KOPT-K1 (cell line): ENCODE measurements around the gene GAS7.

Experiments used
- H3K27ac ChIP-seq: fragments of 200-600 bp; sonication (generic); 2 replicates; pipeline ENCODE4 v1.5.1; 2016; ENCODE audit warnings: antibody characterized with exemption, mild to moderate bottlenecking, low read depth, low read length; ENCODE audit not compliant: poor library complexity, severe bottlenecking
- H3K36me3 ChIP-seq: fragments of 200-600 bp; sonication (generic); 2 replicates; pipeline ENCODE4 v1.5.1; 2017; ENCODE audit warnings: antibody characterized with exemption, mild to moderate bottlenecking, low read length, moderate library complexity; ENCODE audit not compliant: insufficient read depth
- H3K9me3 ChIP-seq: fragments of 200-600 bp; sonication (generic); 2 replicates; pipeline ENCODE4 v1.5.1; 2017; ENCODE audit warnings: antibody characterized with exemption, low read length, mild to moderate bottlenecking; ENCODE audit not compliant: insufficient read depth, poor library complexity, severe bottlenecking

GAS7 gene

DNA sequence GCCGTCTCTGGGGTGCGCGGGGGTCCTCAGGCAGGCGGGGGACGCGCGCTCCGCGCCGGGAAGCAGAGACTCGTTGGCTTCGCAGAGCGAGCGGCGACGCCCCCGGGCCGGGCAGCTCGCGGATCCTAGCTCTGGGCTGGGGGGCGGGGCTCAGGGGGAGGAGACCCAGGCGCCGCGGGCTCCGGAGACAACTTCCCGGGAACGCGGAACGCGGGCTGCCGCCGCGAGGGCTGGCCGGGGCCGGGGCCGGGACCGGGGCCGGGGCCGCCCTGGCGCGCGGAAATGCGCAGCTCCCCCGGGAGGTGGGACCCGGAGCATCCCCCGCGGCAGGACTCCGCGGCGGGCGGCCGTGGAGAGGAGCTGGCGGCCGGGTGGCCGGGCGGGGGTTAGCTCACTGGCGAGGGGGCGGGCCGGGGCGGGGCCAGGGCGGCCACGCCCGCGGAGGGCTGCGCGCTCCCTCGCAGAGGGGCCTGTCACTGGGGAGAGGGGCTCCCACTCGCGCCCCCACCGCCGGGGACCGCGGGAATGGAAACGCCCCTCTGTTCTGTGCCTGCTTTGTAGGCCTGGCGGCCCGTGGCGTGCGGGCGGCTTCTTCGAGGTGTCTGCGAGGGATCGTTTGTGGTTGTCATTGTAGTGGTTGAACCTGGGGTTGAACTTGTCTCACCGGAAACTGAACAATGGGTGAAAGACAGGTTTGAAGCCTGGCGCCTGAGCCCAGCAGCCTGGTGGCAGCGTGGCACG, at the start of gene GAS7:
Gene GAS7 (minus strand): TSS at position 98 of the 741 bp plus-strand sequence.
- H3K36me3 ChIP-seq = peaks cover 18% of the 10 kb centered on the region
- H3K9me3 ChIP-seq = peaks cover 16% of the 10 kb centered on the region
- H3K27ac ChIP-seq = peak within 1 kb of the TSS; percentile 83

DNA sequence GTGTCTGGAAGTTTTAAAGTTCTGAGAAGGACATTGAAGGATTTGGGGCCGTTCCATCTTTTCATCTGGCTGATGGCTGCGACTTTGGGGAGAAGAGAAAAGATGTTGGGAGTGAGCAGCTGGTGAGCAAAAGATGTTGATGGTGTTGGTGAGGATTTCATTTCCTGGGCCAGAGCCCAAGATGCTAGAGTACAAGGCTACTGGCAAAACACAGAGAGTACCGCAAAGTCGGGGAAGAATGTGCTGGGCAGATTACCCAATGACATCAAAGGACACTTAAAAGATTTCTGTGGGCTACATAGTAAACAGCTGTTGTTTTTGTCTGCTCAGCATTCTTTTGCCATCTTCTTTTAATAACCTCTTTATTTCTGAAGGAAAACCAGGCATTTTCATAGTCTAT, 49.4 kb upstream of the GAS7 start:
- H3K27ac ChIP-seq = no peak overlapping the region
- no peaks in the 10 kb centered on the region for H3K9me3 ChIP-seq
- H3K36me3 ChIP-seq = no peaks in the 10 kb centered on the region

DNA sequence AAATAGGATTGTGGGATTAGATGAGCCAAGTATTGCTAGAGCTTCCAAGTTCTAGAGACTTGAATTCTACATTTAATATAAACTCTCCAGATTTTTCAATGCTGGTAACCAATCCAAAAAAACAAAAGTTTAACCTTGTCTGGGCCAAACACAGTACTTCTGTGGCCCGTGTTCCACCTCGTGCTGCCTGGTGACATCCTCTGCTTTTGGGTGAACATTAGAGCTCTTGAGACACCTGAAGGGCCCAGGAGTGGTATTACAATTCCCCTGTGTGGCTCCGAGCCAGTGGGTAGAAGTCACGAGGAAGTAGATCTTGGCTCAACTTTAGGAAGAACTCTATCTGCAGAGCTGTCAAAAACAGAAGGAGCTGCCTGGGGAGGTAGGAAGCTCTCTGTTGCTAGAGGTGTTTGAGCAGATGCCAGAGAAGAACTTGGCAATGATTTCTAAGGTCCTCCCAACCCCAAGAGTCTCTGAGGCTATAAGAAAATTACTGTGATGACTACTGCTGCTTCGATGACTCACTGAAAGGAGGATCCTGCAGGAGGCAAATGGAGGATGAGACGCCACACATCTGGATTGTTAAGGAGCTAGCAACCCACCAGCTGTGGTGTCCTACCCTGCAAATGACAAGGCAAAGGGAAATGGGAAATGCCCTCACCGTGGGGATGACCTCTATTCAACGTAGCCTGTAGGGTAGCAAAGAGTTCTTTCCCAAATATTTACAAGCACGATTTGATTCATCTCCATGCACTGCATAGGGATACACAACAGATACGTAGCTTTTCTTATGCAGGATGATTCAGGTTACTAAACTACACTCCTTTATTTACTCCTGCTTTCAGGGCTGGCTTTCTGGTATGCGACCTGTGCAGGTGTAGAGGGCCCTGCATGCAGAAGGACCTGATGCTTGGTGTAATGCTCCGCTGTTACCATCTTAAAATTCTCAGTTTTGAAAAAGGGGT, 45.8 kb upstream of the GAS7 start:
- H3K27ac ChIP-seq = no peak overlapping the region
- H3K36me3 ChIP-seq = no peaks in the 10 kb centered on the region
- H3K9me3 ChIP-seq = no peaks in the 10 kb centered on the region

DNA sequence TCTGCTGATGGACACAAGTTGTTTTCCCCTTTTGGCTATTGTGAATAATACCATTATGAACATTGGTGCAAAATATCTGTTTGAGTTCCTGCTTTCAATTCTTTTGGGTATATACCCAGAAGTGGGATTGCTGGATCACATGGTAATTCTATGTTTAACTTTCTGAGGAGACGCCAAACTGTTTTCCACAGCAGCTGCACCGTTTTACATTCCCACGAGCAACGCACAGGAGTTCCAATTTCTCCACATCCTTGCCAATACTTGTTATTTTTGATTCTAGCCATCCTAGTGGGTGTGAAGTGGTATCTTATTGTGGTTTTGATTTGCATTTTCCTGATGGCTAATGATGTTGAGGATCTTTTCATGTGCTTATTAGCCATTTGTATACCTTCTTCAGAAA, 43.4 kb upstream of the GAS7 start:
- no peaks in the 10 kb centered on the region for H3K9me3 ChIP-seq
- no peak overlapping the region for H3K27ac ChIP-seq
- no peaks in the 10 kb centered on the region for H3K36me3 ChIP-seq

DNA sequence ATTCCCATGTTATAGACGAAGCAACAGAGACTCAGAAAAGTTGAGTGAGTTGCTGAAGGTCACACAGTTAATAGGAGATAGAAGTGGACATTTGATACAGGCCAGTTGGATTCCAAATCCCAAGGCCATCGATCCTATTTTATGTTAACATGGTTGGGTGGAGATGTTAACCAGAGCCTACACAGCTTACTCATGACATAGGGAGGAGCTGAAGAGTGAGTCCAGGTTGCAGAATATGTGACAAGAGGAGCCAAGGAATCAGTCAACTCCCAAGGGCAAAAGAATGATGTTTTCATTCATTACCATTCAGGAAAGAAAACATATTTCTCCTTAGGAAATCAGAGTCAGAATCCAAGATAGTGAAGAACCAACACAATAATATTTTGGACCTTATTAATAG, 40.3 kb upstream of the GAS7 start:
- Histone ChIP-seq H3K36me3 (no peaks in the 10 kb centered on the region), H3K9me3 (no peaks in the 10 kb centered on the region), H3K27ac (no peak overlapping the region)

DNA sequence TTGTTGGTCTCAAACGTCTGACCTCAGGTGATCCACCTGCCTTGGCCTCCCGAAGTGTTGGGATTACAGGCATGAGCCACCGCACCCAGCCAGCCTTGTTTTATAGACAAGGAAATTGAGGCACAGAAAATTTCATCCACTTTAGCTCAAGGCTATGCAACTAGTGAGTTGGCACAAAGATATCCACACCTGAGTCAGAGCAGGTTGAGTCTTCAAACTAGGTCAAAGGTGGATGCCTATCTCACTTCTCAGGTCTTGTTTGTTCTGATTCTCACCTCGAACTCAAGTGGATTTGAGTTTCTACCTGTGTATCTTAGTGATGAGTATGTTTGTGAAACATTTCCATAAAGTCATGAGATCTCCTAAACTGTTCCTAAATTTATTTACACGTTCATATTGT, 35.6 kb upstream of the GAS7 start:
- no peaks in the 10 kb centered on the region for H3K36me3 ChIP-seq
- H3K27ac ChIP-seq = no peak overlapping the region
- H3K9me3 ChIP-seq = no peaks in the 10 kb centered on the region

GRCh38 chr17:10233161-10233560, 34.8 kb upstream of the GAS7 start:
- H3K9me3 ChIP-seq = no peaks in the 10 kb centered on the region
- no peak overlapping the region for H3K27ac ChIP-seq
- no peaks in the 10 kb centered on the region for H3K36me3 ChIP-seq

DNA sequence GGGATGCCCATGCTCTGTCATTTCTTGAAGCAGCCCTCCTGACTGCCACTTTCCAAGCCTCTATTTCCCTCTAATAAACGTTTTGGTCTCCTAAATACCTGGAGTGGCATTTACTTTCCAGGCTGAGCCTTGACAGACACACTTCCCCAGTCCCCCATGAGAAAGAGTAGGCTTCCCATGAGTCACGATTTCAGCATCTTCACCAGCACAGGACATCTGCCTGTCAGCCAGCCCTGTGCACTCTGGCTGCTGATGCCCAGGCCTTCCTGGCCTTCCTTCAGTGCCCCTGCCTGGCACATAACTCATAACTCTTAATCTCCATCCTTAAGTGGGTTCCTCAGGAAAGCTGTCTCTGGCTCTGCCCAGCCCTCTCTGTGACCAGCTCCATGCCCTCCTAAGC, 30.8 kb upstream of the GAS7 start:
- Histone ChIP-seq H3K27ac (no peak overlapping the region), H3K9me3 (no peaks in the 10 kb centered on the region), H3K36me3 (no peaks in the 10 kb centered on the region)

- no peaks in the 10 kb centered on the region for H3K36me3 ChIP-seq
- peaks cover 5% of the 10 kb centered on the region for H3K9me3 ChIP-seq
- peak overlapping the region; percentile 10 for H3K27ac ChIP-seq
Observed at GRCh38 chr17:10226930-10227695, 28.7 kb upstream of the GAS7 start.

DNA sequence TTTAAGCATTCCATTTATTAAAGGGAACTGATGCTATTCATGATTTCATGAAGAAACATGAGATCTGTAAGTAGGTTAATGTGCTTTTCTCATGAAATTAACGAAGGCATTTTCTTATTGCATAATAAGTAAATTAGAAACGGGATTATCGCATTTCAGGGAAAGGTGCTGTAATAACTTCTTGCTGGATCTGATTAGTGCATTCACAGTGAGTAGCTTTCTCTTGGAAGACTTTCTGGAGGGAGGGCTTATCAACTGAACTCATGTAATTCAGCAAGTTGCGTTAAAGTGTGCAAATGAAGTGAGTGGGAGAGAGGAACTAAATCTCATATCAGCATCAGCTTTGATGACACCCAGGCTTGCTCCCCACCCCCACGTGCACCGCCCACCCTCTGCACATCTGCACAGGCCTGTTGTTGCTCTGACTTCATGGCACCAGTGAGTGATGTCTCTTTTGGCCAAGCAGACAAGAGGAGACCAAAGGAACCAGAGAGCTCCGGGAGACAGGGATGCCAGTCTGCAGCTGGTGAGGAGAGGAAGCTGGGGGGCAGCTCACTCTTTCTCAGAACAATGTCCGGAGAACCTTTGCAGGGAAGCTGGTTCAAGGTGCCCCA, 26.3 kb upstream of the GAS7 start:
- peak overlapping the region; percentile 26 for H3K27ac ChIP-seq
- H3K9me3 ChIP-seq = peaks cover 5% of the 10 kb centered on the region
- no peaks in the 10 kb centered on the region for H3K36me3 ChIP-seq

GRCh38 chr17:10219193-10219592, 20.8 kb upstream of the GAS7 start:
- H3K9me3 ChIP-seq = peaks cover 5% of the 10 kb centered on the region
- H3K27ac ChIP-seq = no peak overlapping the region
- H3K36me3 ChIP-seq = no peaks in the 10 kb centered on the region

DNA sequence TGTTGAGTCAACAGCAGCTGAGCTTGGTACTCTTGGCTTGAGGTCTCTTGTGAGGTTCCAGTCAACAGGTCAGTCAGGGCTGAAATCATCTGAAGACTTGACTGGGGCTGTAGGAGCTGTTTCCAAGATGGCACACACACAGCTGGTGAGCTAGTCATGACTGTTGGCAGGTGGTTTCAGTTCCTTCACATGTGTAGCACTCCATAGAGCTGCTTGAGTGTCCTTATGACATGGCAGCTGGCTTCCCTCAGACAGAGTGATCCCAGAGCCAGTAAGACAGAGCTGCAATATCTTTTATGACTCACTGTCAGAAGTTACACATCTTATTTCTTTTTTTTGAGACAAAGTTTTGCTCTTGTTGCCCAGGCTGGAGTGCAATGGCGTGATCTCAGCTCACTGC, 19.5 kb upstream of the GAS7 start:
- peaks cover 2% of the 10 kb centered on the region for H3K9me3 ChIP-seq
- H3K36me3 ChIP-seq = no peaks in the 10 kb centered on the region
- no peak overlapping the region for H3K27ac ChIP-seq

GRCh38 chr17:10216213-10216938, 18.0 kb upstream of the GAS7 start:
- no peaks in the 10 kb centered on the region for H3K9me3 ChIP-seq
- no peaks in the 10 kb centered on the region for H3K36me3 ChIP-seq
- no peak overlapping the region for H3K27ac ChIP-seq

GRCh38 chr17:10215286-10215685, 16.9 kb upstream of the GAS7 start:
- Histone ChIP-seq H3K27ac (no peak overlapping the region), H3K36me3 (no peaks in the 10 kb centered on the region), H3K9me3 (no peaks in the 10 kb centered on the region)
